Right cardiac atrium (tissue), 5 donors: Measurements from ENCODE around the gene CEP72. TPM values are rescaled to one million over a fixed set of nuclear protein-coding genes. Genes with fewer than 3 reads are reported as not detected.
"Not testable (repeated sequence)": the region's sequence is repeated elsewhere in the genome, so short reads cannot be mapped to it uniquely, and the experiment has no call there.

Experiments
- ATAC-seq, 2 donors: fragments of 200-7000 bp; cut with Tn5 transposase; one replicate each; pipeline versions ENCODE4 v1.8.0 to v1.9.1; 2020; ENCODE audit warnings: moderate library complexity in 2 of 2, mild to moderate bottlenecking in 1 of 2
- DNase-seq, 3 donors: peaks; one replicate each; pipeline ENCODE4 v3.0.0-alpha.2; 2020
- H3K27ac ChIP-seq: one replicate; pipeline ENCODE4 v1.5.1; 2013; ENCODE audit warnings: mild to moderate bottlenecking, low read length, control low read depth, moderate library complexity
- H3K27me3 ChIP-seq: one replicate; pipeline ENCODE4 v1.6.1; 2013; ENCODE audit not compliant: control insufficient read depth, insufficient read depth
- H3K4me1 ChIP-seq: one replicate; pipeline ENCODE4 v1.6.1; 2013; ENCODE audit warnings: low read length; ENCODE audit not compliant: control insufficient read depth, insufficient read depth
- H3K4me3 ChIP-seq: one replicate; pipeline ENCODE4 v1.5.1; 2013; ENCODE audit warnings: low read length, control low read depth
- H3K9me3 ChIP-seq: one replicate; pipeline ENCODE4 v1.6.1; 2013; ENCODE audit warnings: low read length; ENCODE audit not compliant: control insufficient read depth
- WGBS: extraction: QIAGEN DNeasy Blood & Tissue Kit; methylation state at CpG from one replicate; pipeline ENCODE4 v1.1.7; 2013; 5-methylcytosine and 5-hydroxymethylcytosine counted together
- intact Hi-C, 4 donors: fragments of 100-400 bp; cut with DNase I; formaldehyde crosslinking; loops; one replicate each; pipeline versions ENCODE4 v1.11.0 to v1.14.0; 2022 to 2023
- polyA plus RNA-seq: library from polyadenylated mRNA; stranded (reverse); fragments of 200-250 nt; gene quantifications from one replicate; pipeline ENCODE4 v1.2.3, GENCODE V29; 2013
- total RNA-seq, 4 donors: library from RNA; stranded (reverse); fragmentation: NEBNext Ultra II Directional; extraction: Animal tissue kit (Norgen Biotek cat#: 25700); gene quantifications; one replicate each; pipeline ENCODE4 v1.2.1, GENCODE V29; 2021
- donor health status: healthy with polysubstance abuse.
- donor health status: DM: no; HTN: yes; CAD: no.
- donor health status: DM: no; HTN: no; CAD: no.
- donor health status: DM: no; HTN: yes; CAD: no; lungs with severe emphysema.
- donor health status: DM: yes; HTN: yes; CAD: no.

The CEP72 gene
- total and polyA plus RNA-seq, 5 donors = 1.1 to 3.4 (median 2.1) TPM

- DNase-seq = no peak
- no peak for ATAC-seq
- WGBS = 87% methylated on average over 26 of the region's 26 CpGs
Measured at GRCh38 chr5:600886-601541, 11.1 kb upstream of the CEP72 start.

GRCh38 chr5:601771-602465 is 10.2 kb upstream of the CEP72 start:
- ATAC-seq = no peak

More at GRCh38 chr5:600886-601541, 11.1 kb upstream of the CEP72 start:
- H3K27ac ChIP-seq = no peak overlapping the region
- no peaks in the 10 kb centered on the region for H3K9me3 ChIP-seq
- intact Hi-C loops = no loop called here
- no peak overlapping the region for H3K4me3 ChIP-seq
- H3K27me3 ChIP-seq = no peaks in the 10 kb centered on the region
- no peaks in the 10 kb centered on the region for H3K4me1 ChIP-seq

GRCh38 chr5:602466-603035 is 9.6 kb upstream of the CEP72 start:
- H3K4me3 ChIP-seq = no peak overlapping the region
- no peak overlapping the region for H3K27ac ChIP-seq
- H3K27me3 ChIP-seq = no peaks in the 10 kb centered on the region
- intact Hi-C loops = no loop called here
- ATAC-seq (no peak), DNase-seq (no peak)
- no peaks in the 10 kb centered on the region for H3K9me3 ChIP-seq
- H3K4me1 ChIP-seq = no peaks in the 10 kb centered on the region
- 86% methylated on average over 17 of the region's 17 CpGs for WGBS

More at GRCh38 chr5:601771-602465, 10.2 kb upstream of the CEP72 start:
- intact Hi-C loops = no loop called here
- WGBS = 90% methylated on average over 47 of the region's 47 CpGs
- DNase-seq = peak in 1 of 3 donors; percentile 41
- no peaks in the 10 kb centered on the region for H3K27me3 ChIP-seq
- no peak overlapping the region for H3K4me3 ChIP-seq
- H3K27ac ChIP-seq = no peak overlapping the region
- H3K9me3 ChIP-seq = no peaks in the 10 kb centered on the region
- no peaks in the 10 kb centered on the region for H3K4me1 ChIP-seq

GRCh38 chr5:603081-603998 is 8.8 kb upstream of the CEP72 start:
- Histone ChIP-seq H3K4me1 (no peaks in the 10 kb centered on the region), H3K27me3 (no peaks in the 10 kb centered on the region), H3K9me3 (no peaks in the 10 kb centered on the region), H3K27ac (no peak overlapping the region), H3K4me3 (no peak overlapping the region)
- no peak for DNase-seq
- no peak for ATAC-seq
- 71% methylated on average over 32 of the region's 32 CpGs for WGBS
- intact Hi-C loops = no loop called here

GRCh38 chr5:604391-604831 is 7.7 kb upstream of the CEP72 start:
- Histone ChIP-seq H3K27me3 (no peaks in the 10 kb centered on the region), H3K4me3 (no peak overlapping the region), H3K9me3 (no peaks in the 10 kb centered on the region), H3K4me1 (no peaks in the 10 kb centered on the region), H3K27ac (no peak overlapping the region)
- WGBS = 85% methylated on average over 12 of the region's 12 CpGs
- ATAC-seq (no peak), DNase-seq (no peak)
- intact Hi-C loops = no loop called here

GRCh38 chr5:605090-605489 is 7.0 kb upstream of the CEP72 start:
- ATAC-seq, DNase-seq, H3K27me3 ChIP-seq, H3K9me3 ChIP-seq, H3K27ac ChIP-seq, intact Hi-C loops, H3K4me3 ChIP-seq, H3K4me1 ChIP-seq: not testable (repeated sequence)
- WGBS = 88% methylated on average over 6 of the region's 6 CpGs

DNA sequence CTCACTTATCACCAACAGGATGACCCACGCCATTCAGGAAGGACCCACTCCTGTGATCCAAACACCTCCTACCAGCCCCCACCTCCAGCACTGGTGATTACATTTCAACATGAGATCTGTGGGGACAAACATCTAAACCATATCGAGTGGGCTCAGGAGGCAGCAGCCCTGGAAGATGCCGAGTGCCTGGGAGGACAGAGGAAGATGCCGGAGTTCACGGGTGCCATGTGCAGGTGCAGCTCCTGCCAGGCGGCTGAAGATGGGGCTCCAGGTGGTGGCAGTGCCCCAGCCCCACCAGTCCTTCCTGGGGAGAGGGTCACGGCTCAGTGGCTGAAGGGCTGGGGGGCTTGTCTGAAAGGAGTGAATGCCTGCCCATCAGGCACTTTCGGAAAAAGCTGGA is 6.1 kb upstream of the CEP72 start:
- Histone ChIP-seq H3K4me3 (no peak overlapping the region), H3K4me1 (no peaks in the 10 kb centered on the region), H3K9me3 (no peaks in the 10 kb centered on the region), H3K27ac (no peak overlapping the region), H3K27me3 (no peaks in the 10 kb centered on the region)
- ATAC-seq = no peak
- peak in 1 of 3 donors; percentile 42 for DNase-seq
- 74% methylated on average over 8 of the region's 8 CpGs for WGBS
- intact Hi-C loops = no loop called here

GRCh38 chr5:606526-607399 is 5.4 kb upstream of the CEP72 start:
- WGBS = 71% methylated on average over 21 of the region's 21 CpGs
- H3K27ac ChIP-seq = no peak overlapping the region
- no peaks in the 10 kb centered on the region for H3K9me3 ChIP-seq
- ATAC-seq (no peak), DNase-seq (no peak)
- H3K4me1 ChIP-seq = no peaks in the 10 kb centered on the region
- no peaks in the 10 kb centered on the region for H3K27me3 ChIP-seq
- H3K4me3 ChIP-seq = no peak overlapping the region
- intact Hi-C loops = no loop called here

- intact Hi-C loops = no loop called here
- Histone ChIP-seq H3K4me1 (no peaks in the 10 kb centered on the region), H3K27ac (no peak overlapping the region), H3K9me3 (no peaks in the 10 kb centered on the region), H3K4me3 (no peak overlapping the region), H3K27me3 (no peaks in the 10 kb centered on the region)
- DNase-seq (no peak), ATAC-seq (no peak)
- 80% methylated on average over 37 of the region's 37 CpGs for WGBS
Measured at GRCh38 chr5:607541-608428, 4.4 kb upstream of the CEP72 start.
